Mesenchymal stem cell (in vitro differentiated cells and primary cell): ENCODE data around the gene AKAP13.
A peak's percentile ranks its signal among the peaks of the same experiment; 100 is the strongest.

Experiments used
- DNase-seq: peaks from one replicate; pipeline ENCODE4 v3.0.0-alpha.2; 2013
- H2AFZ ChIP-seq: one replicate; pipeline ENCODE4 v1.6.1; 2013; ENCODE audit warnings: low read depth, mild to moderate bottlenecking, control low read depth, inconsistent platforms, low read length, moderate library complexity
- H2AK5ac ChIP-seq: 2 replicates; pipeline ENCODE4 v1.6.1; 2013; ENCODE audit warnings: low read length, moderate library complexity, mild to moderate bottlenecking, inconsistent platforms; ENCODE audit not compliant: severe bottlenecking
- H2BK120ac ChIP-seq: one replicate; pipeline ENCODE4 v1.6.1; 2013; ENCODE audit warnings: low read depth, mild to moderate bottlenecking, inconsistent platforms, low read length, moderate library complexity
- H2BK12ac ChIP-seq, 2 experiments: one replicate each; pipeline ENCODE4 v1.6.1; 2013; ENCODE audit warnings: inconsistent platforms in 2 of 2, low read length in 2 of 2, mild to moderate bottlenecking in 2 of 2, moderate library complexity in 2 of 2, control low read depth in 1 of 2
- H2BK15ac ChIP-seq: one replicate; pipeline ENCODE4 v1.6.1; 2013; ENCODE audit warnings: mild to moderate bottlenecking, low read depth, inconsistent platforms; ENCODE audit not compliant: poor library complexity, severe bottlenecking
- H2BK5ac ChIP-seq: 2 replicates; pipeline ENCODE4 v1.6.1; 2013; ENCODE audit warnings: low read depth, mild to moderate bottlenecking, low read length, control low read depth, inconsistent platforms; ENCODE audit not compliant: poor library complexity, severe bottlenecking
- H3K14ac ChIP-seq, 2 experiments: one replicate each; pipeline ENCODE4 v1.6.1; 2013; ENCODE audit warnings: inconsistent platforms in 2 of 2, low read length in 2 of 2, control low read depth in 1 of 2, mild to moderate bottlenecking in 1 of 2, moderate library complexity in 1 of 2
- H3K18ac ChIP-seq, 2 experiments: one replicate each; pipeline ENCODE4 v1.6.1; 2013; ENCODE audit warnings: inconsistent platforms in 2 of 2, low read length in 2 of 2, control low read depth in 1 of 2, low read depth in 1 of 2, mild to moderate bottlenecking in 1 of 2
- H3K23ac ChIP-seq, 2 experiments: one replicate each; pipeline ENCODE4 v1.6.1; 2013; ENCODE audit warnings: inconsistent platforms in 2 of 2, low read length in 2 of 2, mild to moderate bottlenecking in 2 of 2, moderate library complexity in 2 of 2, control low read depth in 1 of 2
- H3K27ac ChIP-seq: 2 replicates; pipeline ENCODE4 v1.5.1; 2013; ENCODE audit warnings: mild to moderate bottlenecking, moderate library complexity, low read length, control low read depth, inconsistent platforms; ENCODE audit not compliant: poor library complexity, severe bottlenecking
- H3K27me3 ChIP-seq, 2 experiments: 2 replicates each; pipeline versions ENCODE4 v1.6.1 to v1.7.0; 2013; ENCODE audit warnings: low read length in 2 of 2, mild to moderate bottlenecking in 2 of 2, moderate library complexity in 2 of 2, control low read depth in 1 of 2, inconsistent platforms in 1 of 2; ENCODE audit not compliant: control insufficient read depth in 1 of 2, insufficient read depth in 1 of 2
- H3K36me3 ChIP-seq, 2 experiments: 2 replicates each; pipeline versions ENCODE4 v1.6.1 to v1.7.0; 2013; ENCODE audit warnings: low read length in 2 of 2, control low read depth in 1 of 2, inconsistent platforms in 1 of 2, low read depth in 1 of 2, mild to moderate bottlenecking in 1 of 2; ENCODE audit not compliant: insufficient read depth in 2 of 2, control insufficient read depth in 1 of 2
- H3K4ac ChIP-seq, 2 experiments: one replicate each; pipeline ENCODE4 v1.6.1; 2013; ENCODE audit warnings: inconsistent platforms in 2 of 2, low read length in 2 of 2, mild to moderate bottlenecking in 2 of 2, moderate library complexity in 2 of 2, control low read depth in 1 of 2, low read depth in 1 of 2
- H3K4me1 ChIP-seq: 2 replicates; pipeline ENCODE4 v1.6.1; 2013; ENCODE audit warnings: low read depth, low read length, control low read depth; ENCODE audit not compliant: control insufficient read depth, insufficient read depth
- H3K4me2 ChIP-seq: 2 replicates; pipeline ENCODE4 v1.6.1; 2013; ENCODE audit warnings: low read length, mild to moderate bottlenecking, inconsistent platforms; ENCODE audit not compliant: poor library complexity, severe bottlenecking
- H3K4me3 ChIP-seq, 2 experiments: 2 replicates each; pipeline versions ENCODE4 v1.5.1 to v1.7.0; 2013; ENCODE audit warnings: low read length in 2 of 2, mild to moderate bottlenecking in 2 of 2, control low read depth in 1 of 2, low read depth in 1 of 2; ENCODE audit not compliant: insufficient read depth in 1 of 2
- H3K79me1 ChIP-seq: replicated peaks from 2 replicates; pipeline ENCODE4 v1.6.1; 2013; ENCODE audit warnings: mild to moderate bottlenecking, control low read depth, low read length, inconsistent platforms; ENCODE audit not compliant: poor library complexity, severe bottlenecking
- H3K9ac ChIP-seq: 2 replicates; pipeline ENCODE4 v1.7.0; 2013; ENCODE audit warnings: mild to moderate bottlenecking, low read length, moderate library complexity
- H3K9me3 ChIP-seq: 2 replicates; pipeline ENCODE4 v1.7.0; 2013; ENCODE audit warnings: mild to moderate bottlenecking, low read length; ENCODE audit not compliant: control insufficient read depth
- H4K8ac ChIP-seq: one replicate; pipeline ENCODE4 v1.6.1; 2013; ENCODE audit warnings: inconsistent platforms, mild to moderate bottlenecking, low read length, moderate library complexity
- H4K91ac ChIP-seq: one replicate; pipeline ENCODE4 v1.6.1; 2013; ENCODE audit warnings: mild to moderate bottlenecking, low read length, inconsistent platforms
- WGBS: methylation state at CpG from one replicate; pipeline ENCODE4 v1.1.7; 2013; ENCODE audit warnings: mixed read lengths; 5-methylcytosine and 5-hydroxymethylcytosine counted together

The AKAP13 gene

DNA sequence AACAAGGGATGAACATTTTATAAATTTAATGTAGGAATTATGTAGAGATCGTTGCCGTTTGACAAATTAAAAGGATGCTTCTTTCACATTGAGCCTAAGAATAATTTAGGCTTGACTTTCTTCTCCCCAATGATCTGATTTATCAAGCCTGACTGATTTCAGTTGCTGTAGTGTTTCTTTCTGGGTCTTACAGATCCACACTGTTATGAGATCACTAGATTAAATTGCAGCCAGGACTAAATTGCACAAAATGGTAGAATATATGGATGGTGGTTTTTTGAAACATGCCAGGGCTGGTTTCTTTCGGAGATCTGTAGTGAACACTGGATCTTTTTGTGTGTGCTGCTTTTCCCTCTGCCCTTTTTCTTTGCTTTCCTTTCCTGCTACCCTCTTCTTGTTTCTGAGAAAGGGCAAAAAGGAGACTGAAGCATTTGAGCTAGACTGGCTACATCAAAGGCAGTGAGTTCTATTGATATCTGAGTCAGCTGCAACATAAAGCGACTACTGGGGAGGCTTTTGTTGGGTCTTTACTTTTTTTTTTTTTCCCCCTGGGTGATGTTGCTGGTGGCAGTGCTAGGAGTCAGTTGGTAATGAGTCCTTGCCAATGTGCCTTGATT is 83.0 kb downstream of the AKAP13 start:
- H3K4me2 ChIP-seq, result no peak overlapping the region
- WGBS, result 95% methylated on average over 4 of the region's 4 CpGs
- H3K36me3 ChIP-seq, result no peaks in the 10 kb centered on the region
- H3K27ac ChIP-seq, result no peak overlapping the region
- H4K91ac ChIP-seq, result no peak overlapping the region
- no peaks in the 10 kb centered on the region for H3K9me3 ChIP-seq
- no peak overlapping the region for H3K14ac ChIP-seq
- no peak overlapping the region for H2BK5ac ChIP-seq
- H3K27me3 ChIP-seq, result no peaks in the 10 kb centered on the region
- peaks cover 12% of the 10 kb centered on the region for H3K79me1 ChIP-seq
- H3K18ac ChIP-seq, result no peak overlapping the region
- H2AK5ac ChIP-seq, result no peak overlapping the region
- no peak overlapping the region for H3K23ac ChIP-seq
- no peak overlapping the region for H2AFZ ChIP-seq
- no peak overlapping the region for H3K4ac ChIP-seq
- H2BK12ac ChIP-seq, result no peak overlapping the region
- no peaks in the 10 kb centered on the region for H3K4me1 ChIP-seq
- no peak overlapping the region for H3K4me3 ChIP-seq
- H2BK15ac ChIP-seq, result no peak overlapping the region
- no peak overlapping the region for H3K9ac ChIP-seq
- H4K8ac ChIP-seq, result no peak overlapping the region
- no peak overlapping the region for H2BK120ac ChIP-seq
- no peak for DNase-seq

- Histone ChIP-seq H2AFZ (no peak overlapping the region), H3K18ac (no peak overlapping the region), H3K4me3 (no peak overlapping the region), H3K4me1 (no peaks in the 10 kb centered on the region), H4K91ac (no peak overlapping the region), H3K79me1 (peaks cover 12% of the 10 kb centered on the region), H2BK15ac (no peak overlapping the region), H3K14ac (peak overlapping the region in 1 of 2 experiments; percentile 44), H3K4me2 (no peak overlapping the region), H3K23ac (no peak overlapping the region), H4K8ac (peak overlapping the region; percentile 55), H3K4ac (no peak overlapping the region), H3K36me3 (no peaks in the 10 kb centered on the region), H3K9ac (no peak overlapping the region), H2BK120ac (no peak overlapping the region), H3K9me3 (no peaks in the 10 kb centered on the region), H2AK5ac (no peak overlapping the region), H2BK12ac (no peak overlapping the region), H2BK5ac (no peak overlapping the region), H3K27me3 (no peaks in the 10 kb centered on the region), H3K27ac (no peak overlapping the region)
- 90% methylated on average over 6 of the region's 6 CpGs for WGBS
- DNase-seq, result no peak
Observed at GRCh38 chr15:85463976-85464375, 83.6 kb downstream of the AKAP13 start.

GRCh38 chr15:85464471-85464870 is 84.1 kb downstream of the AKAP13 start:
- Histone ChIP-seq H2AFZ (no peak overlapping the region), H4K8ac (no peak overlapping the region), H4K91ac (no peak overlapping the region), H3K18ac (no peak overlapping the region), H2AK5ac (no peak overlapping the region), H3K4me2 (no peak overlapping the region), H3K9ac (no peak overlapping the region), H3K4ac (no peak overlapping the region), H3K4me3 (no peak overlapping the region), H3K36me3 (no peaks in the 10 kb centered on the region), H3K4me1 (no peaks in the 10 kb centered on the region), H3K79me1 (peaks cover 14% of the 10 kb centered on the region), H3K9me3 (no peaks in the 10 kb centered on the region), H2BK5ac (no peak overlapping the region), H2BK15ac (no peak overlapping the region), H2BK12ac (no peak overlapping the region), H2BK120ac (no peak overlapping the region), H3K27me3 (no peaks in the 10 kb centered on the region), H3K23ac (no peak overlapping the region), H3K14ac (no peak overlapping the region), H3K27ac (no peak overlapping the region)
- no peak for DNase-seq
- WGBS, result 100% methylated on average over 1 of the region's 3 CpGs

GRCh38 chr15:85470563-85471271 is 90.3 kb downstream of the AKAP13 start:
- 92% methylated on average over 8 of the region's 8 CpGs for WGBS
- H3K4me1 ChIP-seq, result peaks cover 8% of the 10 kb centered on the region
- H3K18ac ChIP-seq, result no peak overlapping the region
- peak overlapping the region; percentile 92 for H2AK5ac ChIP-seq
- no peaks in the 10 kb centered on the region for H3K36me3 ChIP-seq
- no peak overlapping the region for H3K4me3 ChIP-seq
- no peak overlapping the region for H3K4me2 ChIP-seq
- H3K23ac ChIP-seq, result no peak overlapping the region
- H4K8ac ChIP-seq, result no peak overlapping the region
- no peak overlapping the region for H2BK12ac ChIP-seq
- no peak overlapping the region for H3K4ac ChIP-seq
- H3K9me3 ChIP-seq, result no peaks in the 10 kb centered on the region
- no peak overlapping the region for H2BK120ac ChIP-seq
- H3K79me1 ChIP-seq, result peaks cover 7% of the 10 kb centered on the region
- no peak for DNase-seq
- H4K91ac ChIP-seq, result no peak overlapping the region
- H2AFZ ChIP-seq, result no peak overlapping the region
- no peak overlapping the region for H3K14ac ChIP-seq
- no peaks in the 10 kb centered on the region for H3K27me3 ChIP-seq
- H3K27ac ChIP-seq, result no peak overlapping the region
- no peak overlapping the region for H2BK5ac ChIP-seq
- H2BK15ac ChIP-seq, result no peak overlapping the region
- no peak overlapping the region for H3K9ac ChIP-seq
